HepG2 (cell line): ENCODE measurements around the gene QSER1. TPM values are rescaled to one million over a fixed set of nuclear protein-coding genes. Genes with fewer than 3 reads are reported as not detected.

ENCODE experiments used
- BCL3 ChIP-seq: sonication (generic); formaldehyde crosslinking; IDR thresholded peaks from 2 replicates; pipeline ENCODE4 v1.5.1; 2020; ENCODE audit warnings: mild to moderate bottlenecking, missing genetic modification reagents, moderate library complexity
- CEBPB ChIP-seq: IDR thresholded peaks from 2 replicates; pipeline ENCODE4 v1.6.1; 2011; ENCODE audit warnings: low read depth, low read length, improper control_type of control experiment, borderline replicate concordance
- FIP1L1 ChIP-seq: fragments of 200-400 bp; formaldehyde crosslinking; IDR thresholded peaks from 2 replicates; pipeline ENCODE4 v1.6.1; 2018; ENCODE audit warnings: low read depth, mild to moderate bottlenecking, low read length, moderate library complexity, borderline replicate concordance; ENCODE audit not compliant: insufficient read depth
- IRF1 ChIP-seq: sonication (generic); formaldehyde crosslinking; IDR thresholded peaks from 2 replicates; pipeline ENCODE4 v1.4.0; 2020; ENCODE audit warnings: low read depth, mild to moderate bottlenecking, missing genetic modification reagents
- PRPF4 ChIP-seq: fragments of 200-400 bp; formaldehyde crosslinking; IDR thresholded peaks from 2 replicates; pipeline ENCODE4 v1.6.1; 2016; ENCODE audit warnings: low read length, low read depth; ENCODE audit not compliant: poor library complexity, severe bottlenecking
- SMAD1 ChIP-seq: sonication (generic); formaldehyde crosslinking; IDR thresholded peaks from 2 replicates; pipeline ENCODE4 v1.4.0; 2020; ENCODE audit warnings: missing genetic modification reagents, low read depth, mild to moderate bottlenecking, borderline replicate concordance
- SP1 ChIP-seq, 2 experiments: fragments of 450-650 bp in 1 of 2; sonication (generic) in 1 of 2; formaldehyde crosslinking in 1 of 2; IDR thresholded peaks; 2 replicates each; pipeline versions ENCODE4 v1.4.0 to v1.6.1; 2016 to 2020; ENCODE audit warnings: missing genetic modification reagents in 1 of 2
- TBL1XR1 ChIP-seq: fragments of 150-350 bp; IDR thresholded peaks from 2 replicates; pipeline ENCODE4 v1.6.1; 2014; ENCODE audit warnings: borderline replicate concordance, low read length; ENCODE audit not compliant: partially characterized antibody
- ZBED4 ChIP-seq: sonication (generic); formaldehyde crosslinking; IDR thresholded peaks from 2 replicates; pipeline ENCODE4 v1.4.0; 2020; ENCODE audit warnings: missing genetic modification reagents, borderline replicate concordance
- ZNF124 ChIP-seq: sonication (generic); formaldehyde crosslinking; IDR thresholded peaks from 2 replicates; pipeline ENCODE4 v1.4.0; 2020; ENCODE audit warnings: missing genetic modification reagents
- ZNF253 ChIP-seq: sonication (generic); formaldehyde crosslinking; IDR thresholded peaks from 2 replicates; pipeline ENCODE4 v1.8.0; 2022; ENCODE audit warnings: mild to moderate bottlenecking, missing genetic modification reagents, borderline replicate concordance
- ZNF746 ChIP-seq: sonication (generic); formaldehyde crosslinking; IDR thresholded peaks from 2 replicates; pipeline ENCODE4 v1.8.0; 2022; ENCODE audit warnings: mild to moderate bottlenecking, missing genetic modification reagents
- ZNF782 ChIP-seq: sonication (generic); formaldehyde crosslinking; IDR thresholded peaks from 2 replicates; pipeline ENCODE4 v1.4.0; 2020; ENCODE audit warnings: missing genetic modification reagents, mild to moderate bottlenecking, borderline replicate concordance
- polyA plus RNA-seq, 8 experiments: library from polyadenylated mRNA; depleted of rRNA in 3 of 8; stranded (reverse) in 7 of 8; unstranded in 1 of 8; fragments of >200 nt; fragmentation: Illumina TruSeq in 4 of 8; extraction: Trizol in 4 of 8; gene quantifications; 2 replicates each; pipeline versions ENCODE4 v1.2.1 to v1.2.3, GENCODE V29; 2011 to 2016; ENCODE audit warnings: low read depth in 4 of 8, missing spikeins in 1 of 8, mixed read lengths in 1 of 8; ENCODE audit not compliant: insufficient read depth in 1 of 8
- total RNA-seq, 5 experiments: library from RNA; depleted of rRNA; stranded (reverse); fragments of >200 nt; fragmentation: Illumina TruSeq; extraction: Trizol; gene quantifications; 2 replicates each; pipeline ENCODE4 v1.2.3, GENCODE V29; 2016; ENCODE audit warnings: low read depth in 1 of 5
- TF ChIP-seq, protein P1 (sequence below): sonication (generic); formaldehyde crosslinking; IDR thresholded peaks from 2 replicates; pipeline ENCODE4; 2020; ENCODE audit warnings: missing genetic modification reagents, mild to moderate bottlenecking, borderline replicate concordance
- TF ChIP-seq, protein P2 (sequence below): sonication (generic); formaldehyde crosslinking; IDR thresholded peaks from 2 replicates; pipeline ENCODE4 v1.4.0; 2020; ENCODE audit warnings: missing genetic modification reagents
- TF ChIP-seq, protein P3 (sequence below): IDR thresholded peaks from 2 replicates; pipeline ENCODE4 v1.6.1; 2016; ENCODE audit warnings: missing biosample characterization, missing genetic modification reagents, low read depth

The QSER1 gene
- total and polyA plus RNA-seq, 2 of the 13 experiments (the other 11 are each of a cell fraction or from before 2014, with no cell fraction given): 8.9 to 17.3 TPM

DNA sequence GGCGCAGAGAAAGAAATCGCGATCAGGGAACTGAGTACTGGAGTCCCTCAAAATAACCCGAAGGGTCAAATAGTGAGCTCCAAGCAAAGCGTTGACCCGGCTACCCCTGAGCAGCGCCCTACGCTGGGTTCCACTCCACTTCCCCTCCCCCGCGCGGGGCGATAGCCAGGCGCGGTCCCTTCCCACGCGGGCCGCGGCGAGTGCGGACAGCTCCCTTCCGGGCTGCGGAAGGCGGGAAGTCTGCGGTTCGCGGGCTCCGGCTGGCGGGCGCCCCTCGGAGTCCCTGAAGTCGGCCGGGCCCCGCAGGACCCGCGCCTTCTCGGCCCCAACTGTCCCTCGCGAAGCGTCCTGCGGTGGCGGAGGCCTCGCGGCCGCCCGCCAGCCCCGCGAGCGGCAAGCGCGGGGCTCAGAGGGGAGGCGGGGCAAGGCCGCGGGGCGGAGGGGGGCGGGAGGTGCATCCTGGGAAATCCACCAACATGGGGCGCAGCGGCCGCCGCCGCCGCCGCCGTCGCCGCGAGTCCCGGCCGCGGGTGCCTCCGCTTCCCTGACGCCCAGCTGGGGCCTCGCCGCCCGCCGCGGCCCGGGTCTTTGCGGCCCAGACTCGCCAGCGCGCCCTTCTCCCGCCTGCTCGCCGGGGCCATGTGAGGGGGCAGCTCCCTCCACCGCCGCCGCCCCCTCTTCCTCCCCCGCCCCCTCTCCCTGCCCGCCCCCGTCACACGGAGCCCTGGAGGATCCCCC is at the start of gene QSER1 (continued):
- no peak for TF ChIP-seq ZNF782 (CRISPR knock-in tag)
- peak; percentile 23; the same call in 1 of the 2 replicates for TF ChIP-seq ZNF746 (CRISPR knock-in tag)
- TF ChIP-seq, protein P1, sequence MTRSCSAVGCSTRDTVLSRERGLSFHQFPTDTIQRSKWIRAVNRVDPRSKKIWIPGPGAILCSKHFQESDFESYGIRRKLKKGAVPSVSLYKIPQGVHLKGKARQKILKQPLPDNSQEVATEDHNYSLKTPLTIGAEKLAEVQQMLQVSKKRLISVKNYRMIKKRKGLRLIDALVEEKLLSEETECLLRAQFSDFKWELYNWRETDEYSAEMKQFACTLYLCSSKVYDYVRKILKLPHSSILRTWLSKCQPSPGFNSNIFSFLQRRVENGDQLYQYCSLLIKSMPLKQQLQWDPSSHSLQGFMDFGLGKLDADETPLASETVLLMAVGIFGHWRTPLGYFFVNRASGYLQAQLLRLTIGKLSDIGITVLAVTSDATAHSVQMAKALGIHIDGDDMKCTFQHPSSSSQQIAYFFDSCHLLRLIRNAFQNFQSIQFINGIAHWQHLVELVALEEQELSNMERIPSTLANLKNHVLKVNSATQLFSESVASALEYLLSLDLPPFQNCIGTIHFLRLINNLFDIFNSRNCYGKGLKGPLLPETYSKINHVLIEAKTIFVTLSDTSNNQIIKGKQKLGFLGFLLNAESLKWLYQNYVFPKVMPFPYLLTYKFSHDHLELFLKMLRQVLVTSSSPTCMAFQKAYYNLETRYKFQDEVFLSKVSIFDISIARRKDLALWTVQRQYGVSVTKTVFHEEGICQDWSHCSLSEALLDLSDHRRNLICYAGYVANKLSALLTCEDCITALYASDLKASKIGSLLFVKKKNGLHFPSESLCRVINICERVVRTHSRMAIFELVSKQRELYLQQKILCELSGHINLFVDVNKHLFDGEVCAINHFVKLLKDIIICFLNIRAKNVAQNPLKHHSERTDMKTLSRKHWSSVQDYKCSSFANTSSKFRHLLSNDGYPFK: no peak
- 0 out of 2 replicates have a peak, but pooled peaks have one; percentile 84 for TF ChIP-seq ZNF253 (CRISPR knock-in tag)
- no peak; the same call in 1 of the 2 replicates for TF ChIP-seq ZNF124 (CRISPR knock-in tag)
- TF ChIP-seq CEBPB: no peak
- no peak for TF ChIP-seq TBL1XR1
- TF ChIP-seq, protein P2, sequence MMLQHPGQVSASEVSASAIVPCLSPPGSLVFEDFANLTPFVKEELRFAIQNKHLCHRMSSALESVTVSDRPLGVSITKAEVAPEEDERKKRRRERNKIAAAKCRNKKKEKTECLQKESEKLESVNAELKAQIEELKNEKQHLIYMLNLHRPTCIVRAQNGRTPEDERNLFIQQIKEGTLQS (CRISPR knock-in tag): no peak
- TF ChIP-seq FIP1L1: no peak
- TF ChIP-seq IRF1 (CRISPR knock-in tag): no peak
- no peak for TF ChIP-seq ZBED4 (CRISPR knock-in tag)
- no peak for TF ChIP-seq PRPF4
- no peak for TF ChIP-seq SMAD1 (CRISPR knock-in tag)
- no peak for TF ChIP-seq SP1 (IDR thresholded peaks at IDR 0.05)
- no peak for TF ChIP-seq SP1 (CRISPR knock-in tag; IDR thresholded peaks at IDR 0.05)
- TF ChIP-seq, protein P3, sequence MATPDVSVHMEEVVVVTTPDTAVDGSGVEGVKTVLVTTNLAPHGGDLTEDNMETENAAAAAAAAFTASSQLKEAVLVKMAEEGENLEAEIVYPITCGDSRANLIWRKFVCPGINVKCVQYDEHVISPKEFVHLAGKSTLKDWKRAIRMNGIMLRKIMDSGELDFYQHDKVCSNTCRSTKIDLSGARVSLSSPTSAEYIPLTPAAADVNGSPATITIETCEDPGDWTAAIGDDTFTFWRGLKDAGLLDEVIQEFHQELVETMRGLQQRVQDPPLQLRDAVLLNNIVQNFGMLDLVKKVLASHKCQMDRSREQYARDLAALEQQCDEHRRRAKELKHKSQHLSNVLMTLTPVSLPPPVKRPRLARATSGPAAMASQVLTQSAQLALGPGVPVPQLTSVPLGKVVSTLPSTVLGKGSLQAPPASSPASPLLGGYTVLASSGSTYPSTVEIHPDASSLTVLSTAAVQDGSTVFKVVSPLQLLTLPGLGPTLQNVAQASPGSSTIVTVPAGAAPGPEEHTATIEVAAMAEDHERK (CRISPR knock-in tag): no peak
- peak; percentile 43; the same call in 1 of the 2 replicates for TF ChIP-seq BCL3 (CRISPR knock-in tag)
